Stimulated activated CD4-positive, alpha-beta T cell treated with anti-CD3 and anti-CD28 coated beads, Interleukin-1b, Interleukin-23, amount 100 ng/mL, for 4 hours (primary cell): ENCODE data around the gene ZBTB44.
"Not testable (repeated sequence)": the region's sequence is repeated elsewhere in the genome, so short reads cannot be mapped to it uniquely, and the experiment has no call there.

Source experiments
- DNase-seq, 2 donors: peaks; one replicate each; pipeline ENCODE4 v3.0.0-alpha.2; 2020; ENCODE audit warnings: low read depth in 2 of 2

ZBTB44 gene, protein sequence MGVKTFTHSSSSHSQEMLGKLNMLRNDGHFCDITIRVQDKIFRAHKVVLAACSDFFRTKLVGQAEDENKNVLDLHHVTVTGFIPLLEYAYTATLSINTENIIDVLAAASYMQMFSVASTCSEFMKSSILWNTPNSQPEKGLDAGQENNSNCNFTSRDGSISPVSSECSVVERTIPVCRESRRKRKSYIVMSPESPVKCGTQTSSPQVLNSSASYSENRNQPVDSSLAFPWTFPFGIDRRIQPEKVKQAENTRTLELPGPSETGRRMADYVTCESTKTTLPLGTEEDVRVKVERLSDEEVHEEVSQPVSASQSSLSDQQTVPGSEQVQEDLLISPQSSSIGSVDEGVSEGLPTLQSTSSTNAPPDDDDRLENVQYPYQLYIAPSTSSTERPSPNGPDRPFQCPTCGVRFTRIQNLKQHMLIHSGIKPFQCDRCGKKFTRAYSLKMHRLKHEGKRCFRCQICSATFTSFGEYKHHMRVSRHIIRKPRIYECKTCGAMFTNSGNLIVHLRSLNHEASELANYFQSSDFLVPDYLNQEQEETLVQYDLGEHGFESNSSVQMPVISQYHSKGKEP

DNA sequence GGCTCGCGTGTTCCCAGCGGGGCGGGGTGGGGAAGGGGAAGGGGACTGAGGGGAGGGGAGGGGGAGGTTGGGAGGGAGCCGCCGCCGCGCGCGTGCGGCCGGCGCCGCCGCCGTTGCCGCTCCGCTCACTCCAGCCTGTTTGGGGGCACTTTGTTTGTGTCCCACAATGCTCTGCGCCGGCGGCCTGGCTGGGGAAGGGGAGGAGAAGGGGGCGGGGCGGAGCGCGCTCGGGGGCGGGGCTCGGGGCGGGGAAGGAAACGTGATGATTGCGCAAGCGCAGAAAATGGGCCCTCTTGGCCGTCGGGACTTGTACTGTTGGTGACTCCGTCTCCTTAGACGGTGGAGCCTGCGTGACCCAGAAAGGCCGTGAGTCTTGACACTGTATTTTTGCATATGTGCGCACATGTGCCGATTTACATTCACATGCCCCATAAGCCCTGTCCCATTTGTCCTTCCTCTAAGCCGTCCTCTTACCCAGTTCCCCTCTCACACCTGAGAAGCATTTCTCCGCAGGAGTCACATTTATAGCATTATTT, at the start of gene ZBTB44:
ZBTB44 (minus strand) TSS at position 168 of the 536 bp plus-strand sequence. CDS start 53,044 bp downstream, outside the sequence.
- peak; percentile 89 to 91 for DNase-seq

DNA sequence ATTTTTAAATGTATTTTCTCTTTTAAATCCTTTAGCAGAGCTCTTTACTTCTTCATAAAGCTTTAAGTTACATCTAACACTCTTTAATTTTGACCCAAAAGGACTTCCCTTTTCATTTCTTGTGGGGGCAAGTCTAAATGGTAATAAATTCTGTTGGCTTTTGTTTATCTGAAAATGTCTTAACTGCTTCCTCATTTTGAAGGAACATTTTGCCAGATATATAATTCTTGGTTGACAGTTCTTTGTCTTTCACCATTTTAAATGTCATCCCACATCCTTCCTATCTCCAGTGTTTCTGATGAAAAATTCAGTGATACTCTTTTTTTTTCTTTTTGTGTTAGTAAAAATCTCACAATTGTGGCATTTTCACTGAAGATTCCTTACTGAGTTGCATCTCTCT, 44.7 kb upstream of the ZBTB44 start:
- no peak for DNase-seq

DNA sequence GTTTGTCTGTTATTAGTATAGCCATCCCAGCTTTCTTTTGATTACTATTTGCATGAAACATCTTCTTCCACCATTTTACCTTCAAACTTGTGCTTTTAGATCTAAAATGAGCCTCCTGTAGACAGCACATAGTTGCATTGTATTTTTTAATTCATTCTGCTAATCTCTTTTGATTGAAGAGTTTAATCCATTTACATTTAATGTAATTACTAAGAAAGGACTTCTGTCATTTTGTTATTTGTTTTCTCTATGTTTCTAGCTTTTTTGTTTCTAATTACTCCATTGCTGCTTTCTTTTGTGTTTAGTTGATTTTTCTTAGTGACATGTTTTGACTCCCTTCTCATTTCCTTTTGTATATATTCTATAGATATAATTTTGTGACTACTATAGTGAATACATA, 43.7 kb upstream of the ZBTB44 start:
- no peak for DNase-seq

DNA sequence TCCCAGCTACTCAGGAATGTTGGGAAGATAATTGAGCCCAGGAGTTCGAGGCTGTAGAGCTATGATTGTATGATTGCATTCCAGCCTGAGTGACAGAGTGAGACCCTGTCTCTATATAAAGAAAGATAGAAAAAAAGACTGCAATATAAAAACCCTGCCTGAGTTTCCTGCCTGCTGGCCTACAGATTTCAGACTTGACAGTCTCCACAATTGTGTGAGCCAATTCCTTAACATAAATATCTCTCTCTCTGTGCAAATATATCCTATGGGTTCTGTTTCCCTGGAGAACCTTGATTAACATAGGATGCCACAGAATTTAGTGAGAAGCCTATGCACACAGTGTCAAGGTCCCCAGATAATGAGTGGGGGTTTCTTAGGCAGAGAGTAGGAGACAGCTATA, 32.5 kb upstream of the ZBTB44 start:
- no peak for DNase-seq

DNA sequence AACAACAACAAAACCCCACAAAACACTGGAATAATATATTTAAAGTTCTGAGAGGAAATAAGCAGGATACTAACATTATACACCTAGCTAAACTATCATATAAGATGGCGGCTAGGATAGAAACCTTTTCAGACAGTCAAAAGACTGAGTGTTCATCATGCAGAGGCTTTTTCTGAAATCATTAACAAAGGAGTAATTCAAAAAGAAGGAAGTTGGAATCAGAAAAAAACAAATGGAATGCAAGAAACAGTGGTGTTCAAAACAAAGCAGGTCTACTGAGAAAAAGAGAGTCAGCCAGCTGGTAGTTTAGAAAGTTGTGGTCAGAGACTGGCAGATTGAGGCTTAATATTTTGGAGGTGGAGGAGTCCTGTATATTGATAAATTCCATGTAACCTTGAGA, 30.1 kb upstream of the ZBTB44 start:
- no peak for DNase-seq

DNA sequence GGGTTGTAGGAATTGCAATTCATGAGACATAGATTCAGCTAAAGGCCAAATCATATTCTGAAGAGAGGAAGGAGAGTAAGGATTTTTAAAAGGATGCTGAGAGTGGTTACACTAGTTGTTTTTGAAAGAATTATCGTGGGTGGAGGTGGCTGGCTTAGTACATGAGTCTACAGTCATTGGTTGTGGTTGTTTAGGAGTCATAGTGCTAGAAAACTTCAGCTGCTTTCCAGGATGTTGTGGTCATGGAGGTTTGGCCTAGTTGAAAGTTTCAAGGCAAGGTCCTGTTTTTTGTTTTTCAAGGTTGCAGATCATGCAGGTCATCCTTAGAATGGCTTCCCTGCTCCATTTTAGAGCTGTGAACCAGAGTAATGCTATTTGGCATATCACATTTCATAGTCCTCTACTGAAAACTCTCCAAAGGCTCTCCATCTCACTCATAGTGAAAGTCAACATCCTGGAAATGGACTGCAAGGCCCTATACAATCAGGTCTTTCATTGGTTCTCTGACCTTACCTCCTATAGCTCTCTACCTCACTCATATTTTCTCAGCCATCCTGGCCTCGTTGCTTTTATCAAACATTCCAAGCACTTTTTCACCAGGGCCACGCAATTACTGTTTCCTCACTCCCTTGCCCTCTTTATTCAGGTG, 26.1 kb upstream of the ZBTB44 start:
- no peak for DNase-seq

DNA sequence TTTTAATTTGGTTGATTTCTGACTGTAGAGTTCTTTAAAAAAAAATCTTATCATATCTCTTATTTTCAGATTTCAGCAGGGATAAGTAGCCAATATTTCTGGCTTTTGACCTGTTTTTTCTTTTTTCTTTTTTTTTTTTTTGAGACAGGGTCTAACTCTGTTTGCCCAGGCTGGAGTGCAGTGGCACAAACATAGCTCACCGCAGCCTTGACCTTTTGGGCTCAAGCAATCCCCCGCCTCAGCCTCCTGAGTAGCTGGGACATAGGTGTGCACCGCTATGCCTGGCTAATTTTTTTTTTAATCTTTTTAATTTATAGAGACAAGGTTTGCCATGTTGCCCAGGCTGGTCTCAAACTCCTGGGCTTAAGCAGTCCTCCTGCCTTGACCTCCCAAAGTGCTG, 23.9 kb upstream of the ZBTB44 start:
- DNase-seq: no peak

DNA sequence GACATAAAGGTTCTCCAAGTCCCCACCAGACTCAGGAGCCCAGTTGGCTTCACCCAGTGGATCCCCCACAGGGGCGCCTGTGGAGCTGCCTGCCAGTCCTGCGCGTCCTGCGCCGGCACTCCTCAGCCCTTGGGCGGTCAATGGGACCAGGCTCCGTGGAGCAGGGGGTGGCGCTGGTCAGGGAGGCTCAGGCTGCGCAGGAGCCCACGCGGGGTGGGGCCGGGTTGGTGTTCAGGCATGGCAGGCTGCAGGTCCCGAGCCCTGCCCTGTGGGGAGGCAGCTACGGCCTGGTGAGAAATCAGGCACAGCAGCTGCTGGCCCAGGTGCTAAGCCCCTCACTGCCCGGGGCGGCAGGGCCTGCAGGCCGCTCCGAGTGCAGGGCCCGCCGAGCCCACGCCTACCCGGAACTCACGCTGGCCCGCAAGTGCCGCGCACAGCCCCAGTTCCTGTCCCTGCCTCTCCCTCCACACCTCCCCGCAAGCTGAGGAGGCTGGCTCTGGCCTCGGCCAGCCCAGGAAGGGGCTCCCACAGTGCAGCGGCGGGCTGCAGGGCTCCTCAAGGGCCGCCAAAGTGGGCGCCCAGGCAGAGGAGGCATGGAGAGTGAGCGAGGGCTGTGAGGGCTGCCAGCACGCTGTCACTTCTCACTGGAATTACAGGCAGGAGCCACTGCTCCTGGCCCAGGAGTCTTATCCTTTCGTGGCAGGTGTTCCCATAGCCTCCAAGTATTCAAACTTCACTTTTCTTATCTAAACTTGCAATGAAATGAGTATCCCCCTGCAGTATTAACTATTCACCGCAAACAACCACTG, 22.8 kb upstream of the ZBTB44 start:
- DNase-seq: no peak

DNA sequence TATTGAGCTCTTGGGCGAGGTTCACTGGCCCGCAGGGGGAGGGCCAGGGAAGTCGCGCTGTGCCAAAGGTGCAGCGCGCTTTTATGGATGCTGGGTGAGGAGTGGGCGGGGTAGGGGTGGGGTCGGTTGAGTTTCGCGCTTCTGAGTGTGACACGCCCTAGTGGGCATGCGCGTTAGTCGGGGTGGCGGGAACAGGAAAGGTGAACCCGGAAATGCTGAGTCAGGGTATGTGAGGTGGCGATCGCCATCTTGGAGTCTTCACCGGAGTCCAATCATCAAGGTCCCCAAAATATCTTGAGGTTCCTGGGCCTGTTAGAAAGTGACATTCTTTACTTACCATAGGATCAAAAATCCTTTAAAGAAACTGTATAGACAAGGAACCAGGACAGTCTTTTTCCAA, 16.7 kb upstream of the ZBTB44 start:
- not testable (repeated sequence) for DNase-seq

DNA sequence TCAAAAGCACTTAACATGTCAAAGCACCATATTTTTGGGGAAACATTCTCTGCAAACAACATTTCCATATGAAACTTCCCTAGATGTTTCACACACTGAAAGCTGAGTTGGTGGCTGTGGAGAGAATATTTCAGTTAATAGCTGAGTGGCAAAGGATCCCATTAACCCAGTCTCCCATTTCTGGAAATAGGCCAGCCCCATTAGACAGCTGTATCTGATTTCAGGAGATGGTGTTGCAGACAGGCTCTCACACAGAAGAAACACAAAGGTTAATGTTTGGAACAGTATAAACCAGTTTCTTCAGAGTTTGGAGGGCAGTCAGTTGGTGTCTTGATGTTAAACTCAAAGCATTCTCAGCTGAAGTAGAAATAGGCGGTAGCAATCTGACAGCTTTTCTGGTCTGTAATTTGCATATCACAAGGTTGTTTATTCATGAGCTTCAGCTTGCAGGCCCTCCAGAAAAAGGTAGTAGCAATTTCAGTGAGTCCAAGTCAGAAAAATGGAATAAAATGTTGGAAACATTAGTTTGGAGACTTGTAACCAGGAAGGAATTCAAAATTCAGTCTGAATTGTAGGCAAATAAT, 15.5 kb upstream of the ZBTB44 start:
- no peak for DNase-seq

DNA sequence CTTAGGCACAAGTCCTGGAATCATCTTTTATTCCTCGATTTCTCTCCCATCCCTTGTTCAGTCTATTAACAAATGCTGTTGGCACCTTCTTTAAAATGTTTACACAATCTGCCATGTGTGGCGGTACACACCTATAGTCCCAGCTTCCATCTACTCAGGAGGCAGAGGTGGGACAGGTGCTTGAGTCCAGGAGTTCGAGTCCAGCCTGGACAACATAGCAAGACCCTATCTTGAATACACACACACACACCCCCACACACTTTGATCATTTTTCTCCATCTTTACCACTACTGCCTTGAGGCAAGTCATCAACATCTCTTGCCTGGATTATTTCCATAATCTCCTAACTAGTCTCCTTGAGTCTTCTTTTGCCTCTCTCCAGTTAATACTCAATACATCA, 13.7 kb upstream of the ZBTB44 start:
- DNase-seq: no peak

DNA sequence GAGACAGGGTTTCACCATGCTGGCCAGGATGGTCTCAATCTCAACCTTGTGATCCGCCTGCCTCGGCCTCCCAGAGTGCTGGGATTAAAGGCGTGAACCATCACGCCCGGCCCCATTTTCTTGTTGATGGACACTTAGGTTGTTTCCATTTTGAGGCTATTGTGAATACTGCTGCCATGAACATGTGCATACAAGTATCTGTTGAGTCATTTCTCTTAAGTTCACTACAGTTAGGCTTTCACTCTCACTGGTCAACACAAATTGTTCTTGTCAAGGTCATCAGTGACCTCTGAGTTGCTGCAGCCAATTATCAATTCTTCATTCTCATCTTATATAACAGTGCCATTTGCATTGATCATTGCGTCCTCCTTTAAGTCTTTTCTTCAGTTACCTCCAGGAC, 13.0 kb upstream of the ZBTB44 start:
- DNase-seq: no peak

DNA sequence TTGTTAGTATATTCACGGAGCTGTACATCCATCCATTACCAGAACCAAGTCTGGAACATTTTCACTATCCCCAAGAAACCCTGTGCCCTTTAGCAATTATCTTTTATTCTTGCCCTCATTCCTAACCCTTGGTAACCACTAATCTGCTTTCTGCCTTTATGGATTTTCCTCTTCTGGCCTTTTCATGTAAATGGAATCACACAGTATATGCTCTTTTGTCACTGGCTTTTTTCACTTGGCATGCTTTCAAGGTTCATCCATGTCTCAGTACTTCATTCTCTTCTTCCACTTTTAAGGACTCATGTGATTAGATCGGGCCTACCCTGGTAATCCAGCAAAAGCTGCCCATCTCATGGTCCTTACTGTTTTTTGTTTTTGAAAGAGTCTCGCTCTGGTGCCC, 11.0 kb upstream of the ZBTB44 start:
- no peak for DNase-seq

DNA sequence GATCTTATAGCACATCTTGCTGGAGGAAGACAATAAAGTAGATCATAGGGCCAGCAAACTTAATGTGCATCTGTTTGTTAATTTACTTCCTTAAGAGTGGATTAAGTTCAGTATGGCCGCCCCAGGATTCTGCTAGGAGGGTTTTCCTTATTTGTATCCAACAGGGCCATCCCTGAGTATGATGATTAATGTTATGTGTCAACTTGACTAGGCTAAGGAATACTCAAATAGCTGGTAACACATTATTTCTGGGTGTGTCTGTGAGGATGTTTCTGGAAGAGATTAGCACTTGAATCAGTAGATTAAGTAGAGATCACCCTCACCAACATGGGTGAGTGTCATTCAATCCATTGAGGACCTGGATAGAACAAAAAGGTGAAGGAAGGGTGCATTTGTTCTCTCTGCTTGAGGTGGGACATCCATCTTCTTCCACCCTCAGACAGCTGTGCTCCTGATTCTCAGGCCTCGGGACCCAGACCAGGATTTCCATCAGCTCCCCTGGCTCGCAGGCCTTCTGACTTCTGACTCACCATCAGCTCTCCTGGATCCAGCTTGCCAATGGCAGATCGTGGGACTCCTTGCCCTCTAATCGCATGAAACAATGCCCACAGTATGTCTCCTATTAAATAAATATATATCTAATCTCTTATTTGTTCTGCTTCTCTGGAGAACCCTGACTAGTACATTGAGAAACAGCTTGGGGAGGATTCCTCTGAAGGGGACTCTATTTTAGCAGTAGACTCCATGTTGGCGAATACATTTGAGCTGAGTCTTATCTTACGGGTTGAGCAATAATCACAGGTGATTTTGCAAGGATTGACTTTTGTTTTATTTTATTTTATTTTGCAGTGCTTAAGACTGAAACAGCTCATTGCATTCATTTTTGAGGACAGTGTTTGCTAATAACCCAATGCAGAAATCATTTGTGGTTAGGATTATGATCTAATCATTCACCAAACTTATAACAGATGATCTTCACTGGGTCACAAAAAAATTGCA, 9.0 kb upstream of the ZBTB44 start:
- no peak for DNase-seq

DNA sequence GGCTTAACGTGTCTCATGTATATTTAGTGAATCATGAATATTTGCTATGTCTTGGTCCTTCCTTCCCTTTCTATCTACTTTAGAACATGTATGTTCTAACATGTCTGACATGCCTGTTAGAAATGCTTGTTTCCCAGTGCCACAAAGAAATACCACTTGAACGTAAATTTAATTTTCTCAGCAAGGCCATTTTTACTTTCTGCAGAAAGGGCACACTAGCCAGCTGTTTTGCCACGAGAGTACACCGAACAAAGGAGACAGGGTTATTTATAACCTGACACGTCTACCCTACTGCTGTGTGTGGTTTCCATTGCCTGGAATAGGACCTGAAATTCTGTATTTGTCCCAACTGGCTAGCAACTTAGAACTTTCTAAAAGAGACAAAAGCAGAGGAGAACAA, 7.4 kb upstream of the ZBTB44 start:
- no peak for DNase-seq

DNA sequence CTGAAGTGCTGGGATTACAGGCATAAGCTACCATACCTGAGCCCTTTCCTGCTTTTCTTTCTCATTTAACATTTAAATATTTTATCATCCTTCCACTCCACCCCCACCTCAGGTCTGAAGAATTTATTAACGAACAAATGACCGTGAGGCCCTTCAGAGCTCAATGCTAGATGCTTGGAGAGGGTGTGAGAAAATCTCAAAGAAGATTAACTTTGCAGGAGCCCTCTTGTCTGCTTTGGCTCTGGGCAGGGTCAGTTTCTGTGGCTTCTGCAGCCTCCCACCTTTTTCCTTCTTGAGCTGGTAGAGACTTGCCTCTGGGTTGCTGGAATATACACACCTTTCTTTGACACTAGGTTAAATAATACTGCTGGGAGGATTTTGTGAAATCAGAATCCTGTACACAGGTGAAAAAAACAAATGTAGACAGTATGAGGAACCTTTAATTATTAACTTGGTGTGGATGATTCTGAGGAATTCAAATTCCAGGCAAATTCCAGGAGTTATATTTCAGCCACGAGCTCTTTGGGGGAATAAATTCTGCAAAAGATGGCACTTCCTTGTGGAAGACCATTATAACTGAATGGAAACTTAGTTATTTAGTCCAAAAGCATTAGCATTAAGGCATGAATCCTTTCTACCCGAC, 3.4 kb upstream of the ZBTB44 start:
- no peak for DNase-seq

DNA sequence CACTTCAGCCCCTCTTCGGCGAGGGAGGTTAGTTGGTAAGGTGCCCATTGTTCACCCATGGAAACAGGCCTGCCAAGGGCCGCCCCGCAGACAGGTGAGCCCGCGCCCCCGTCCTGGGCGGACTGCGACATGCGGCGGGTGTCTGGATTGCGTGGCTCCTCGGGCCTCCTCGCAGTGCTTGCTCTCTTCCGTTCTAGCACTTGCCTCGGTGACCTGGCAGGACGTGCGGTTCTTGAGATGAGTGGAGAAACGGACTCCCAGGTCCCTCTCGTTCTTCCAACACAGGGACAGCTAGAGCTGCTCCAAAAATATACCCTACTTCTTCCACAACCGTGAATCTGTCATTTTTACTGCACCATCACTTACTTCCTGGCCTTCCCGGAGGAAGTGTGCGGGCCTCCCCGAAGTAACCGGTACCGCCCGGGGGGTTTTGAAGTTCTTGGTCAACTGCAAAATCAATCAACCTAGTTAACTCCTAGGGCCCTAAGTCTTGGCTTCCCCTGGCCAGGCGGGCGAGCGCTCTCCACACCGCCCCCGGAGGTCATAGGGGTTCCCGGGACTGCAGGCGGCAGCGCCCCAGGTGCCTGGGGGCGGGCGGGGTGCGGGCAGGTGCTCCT, 745 bp upstream of the ZBTB44 start:
- peak; percentile 28 for DNase-seq

DNA sequence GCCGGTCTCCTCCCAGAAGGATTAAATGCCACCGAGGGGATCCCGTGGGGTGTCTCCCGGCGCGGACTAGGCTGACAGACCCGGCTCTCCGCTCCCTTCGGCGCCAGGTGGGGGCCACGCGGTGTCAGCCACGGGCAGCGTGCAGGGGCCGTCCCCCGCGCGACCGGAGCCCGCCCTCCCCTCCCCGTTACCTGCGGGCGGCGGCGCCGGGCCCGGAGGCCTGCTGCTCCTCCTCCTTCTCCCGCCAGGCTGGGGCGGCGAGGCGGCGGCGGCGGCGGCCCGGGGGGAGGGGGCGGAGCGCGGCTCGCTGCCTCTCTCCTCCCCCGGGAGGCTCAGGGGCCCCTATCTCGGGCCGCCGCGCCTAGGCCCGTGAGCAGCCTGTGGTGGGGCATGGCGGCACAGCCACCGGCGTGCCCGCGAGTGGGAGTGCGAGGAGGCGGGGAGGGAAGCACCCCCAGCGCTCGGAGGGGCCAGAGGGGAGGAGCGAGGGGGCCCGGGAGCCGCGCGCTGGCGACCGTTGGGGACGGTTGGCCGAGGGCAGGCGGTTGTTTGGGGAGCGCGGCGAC, 450 bp downstream of the ZBTB44 start:
- peak; percentile 40 to 60 for DNase-seq
